ENCODE data around the gene RAB40C.

RAB40C gene

GRCh38 chr16:558298-559020 is 31.4 kb upstream of the RAB40C start:
- TF ChIP-seq ZC3H10 (CRISPR knock-in tag; IDR thresholded peaks at IDR 0.05) (no peak), ZFP3 (CRISPR knock-in tag; IDR thresholded peaks at IDR 0.05) (0 out of 2 replicates have a peak, but pooled peaks have one; percentile 12), ESRRG (CRISPR knock-in tag; IDR thresholded peaks at IDR 0.05) (no peak), TOX (CRISPR knock-in tag; IDR thresholded peaks at IDR 0.05; ENCODE audit: borderline replicate concordance) (no peak), CREB5 (CRISPR knock-in tag; IDR thresholded peaks at IDR 0.05; ENCODE audit: low read depth) (no peak)
- ATAC-seq: no peak

GRCh38 chr16:559021-559380 is 30.9 kb upstream of the RAB40C start:
- TF ChIP-seq CREB5 (CRISPR knock-in tag; IDR thresholded peaks at IDR 0.05; ENCODE audit: low read depth) (no peak), TCF4 (CRISPR knock-in tag; IDR thresholded peaks at IDR 0.05; ENCODE audit: borderline replicate concordance) (no peak), RARB (CRISPR knock-in tag; IDR thresholded peaks at IDR 0.05) (no peak), CSDC2 (CRISPR knock-in tag; IDR thresholded peaks at IDR 0.05) (no peak), CSRNP3 (CRISPR knock-in tag; IDR thresholded peaks at IDR 0.05) (no peak), SNAI2 (CRISPR knock-in tag; IDR thresholded peaks at IDR 0.05) (no peak), ZFP3 (CRISPR knock-in tag; IDR thresholded peaks at IDR 0.05) (no peak), ZC3H10 (CRISPR knock-in tag; IDR thresholded peaks at IDR 0.05) (no peak), ZNF565 (CRISPR knock-in tag; conservative IDR thresholded peaks at IDR 0.05; ENCODE audit: low read depth) (no peak), ESRRG (CRISPR knock-in tag; IDR thresholded peaks at IDR 0.05) (no peak), OSR1 (CRISPR knock-in tag; IDR thresholded peaks at IDR 0.05) (no peak), ARNTL (CRISPR knock-in tag; IDR thresholded peaks at IDR 0.05; ENCODE audit: borderline replicate concordance, low read depth) (no peak), BACH2 (CRISPR knock-in tag; IDR thresholded peaks at IDR 0.05; ENCODE audit: borderline replicate concordance) (no peak), PPARA (CRISPR knock-in tag; IDR thresholded peaks at IDR 0.05; ENCODE audit: borderline replicate concordance) (no peak), ZNF70 (CRISPR knock-in tag; IDR thresholded peaks at IDR 0.05) (no peak)
- TF ChIP-seq, protein P1, sequence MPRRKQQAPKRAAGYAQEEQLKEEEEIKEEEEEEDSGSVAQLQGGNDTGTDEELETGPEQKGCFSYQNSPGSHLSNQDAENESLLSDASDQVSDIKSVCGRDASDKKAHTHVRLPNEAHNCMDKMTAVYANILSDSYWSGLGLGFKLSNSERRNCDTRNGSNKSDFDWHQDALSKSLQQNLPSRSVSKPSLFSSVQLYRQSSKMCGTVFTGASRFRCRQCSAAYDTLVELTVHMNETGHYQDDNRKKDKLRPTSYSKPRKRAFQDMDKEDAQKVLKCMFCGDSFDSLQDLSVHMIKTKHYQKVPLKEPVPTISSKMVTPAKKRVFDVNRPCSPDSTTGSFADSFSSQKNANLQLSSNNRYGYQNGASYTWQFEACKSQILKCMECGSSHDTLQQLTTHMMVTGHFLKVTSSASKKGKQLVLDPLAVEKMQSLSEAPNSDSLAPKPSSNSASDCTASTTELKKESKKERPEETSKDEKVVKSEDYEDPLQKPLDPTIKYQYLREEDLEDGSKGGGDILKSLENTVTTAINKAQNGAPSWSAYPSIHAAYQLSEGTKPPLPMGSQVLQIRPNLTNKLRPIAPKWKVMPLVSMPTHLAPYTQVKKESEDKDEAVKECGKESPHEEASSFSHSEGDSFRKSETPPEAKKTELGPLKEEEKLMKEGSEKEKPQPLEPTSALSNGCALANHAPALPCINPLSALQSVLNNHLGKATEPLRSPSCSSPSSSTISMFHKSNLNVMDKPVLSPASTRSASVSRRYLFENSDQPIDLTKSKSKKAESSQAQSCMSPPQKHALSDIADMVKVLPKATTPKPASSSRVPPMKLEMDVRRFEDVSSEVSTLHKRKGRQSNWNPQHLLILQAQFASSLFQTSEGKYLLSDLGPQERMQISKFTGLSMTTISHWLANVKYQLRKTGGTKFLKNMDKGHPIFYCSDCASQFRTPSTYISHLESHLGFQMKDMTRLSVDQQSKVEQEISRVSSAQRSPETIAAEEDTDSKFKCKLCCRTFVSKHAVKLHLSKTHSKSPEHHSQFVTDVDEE (CRISPR knock-in tag; IDR thresholded peaks at IDR 0.05): no peak
- TF ChIP-seq, protein P2, sequence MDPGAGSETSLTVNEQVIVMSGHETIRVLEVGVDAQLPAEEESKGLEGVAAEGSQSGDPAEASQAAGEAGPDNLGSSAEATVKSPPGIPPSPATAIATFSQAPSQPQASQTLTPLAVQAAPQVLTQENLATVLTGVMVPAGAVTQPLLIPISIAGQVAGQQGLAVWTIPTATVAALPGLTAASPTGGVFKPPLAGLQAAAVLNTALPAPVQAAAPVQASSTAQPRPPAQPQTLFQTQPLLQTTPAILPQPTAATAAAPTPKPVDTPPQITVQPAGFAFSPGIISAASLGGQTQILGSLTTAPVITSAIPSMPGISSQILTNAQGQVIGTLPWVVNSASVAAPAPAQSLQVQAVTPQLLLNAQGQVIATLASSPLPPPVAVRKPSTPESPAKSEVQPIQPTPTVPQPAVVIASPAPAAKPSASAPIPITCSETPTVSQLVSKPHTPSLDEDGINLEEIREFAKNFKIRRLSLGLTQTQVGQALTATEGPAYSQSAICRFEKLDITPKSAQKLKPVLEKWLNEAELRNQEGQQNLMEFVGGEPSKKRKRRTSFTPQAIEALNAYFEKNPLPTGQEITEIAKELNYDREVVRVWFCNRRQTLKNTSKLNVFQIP (CRISPR knock-in tag; IDR thresholded peaks at IDR 0.05; ENCODE audit: borderline replicate concordance, low read depth): no peak
- TF ChIP-seq, protein P3, sequence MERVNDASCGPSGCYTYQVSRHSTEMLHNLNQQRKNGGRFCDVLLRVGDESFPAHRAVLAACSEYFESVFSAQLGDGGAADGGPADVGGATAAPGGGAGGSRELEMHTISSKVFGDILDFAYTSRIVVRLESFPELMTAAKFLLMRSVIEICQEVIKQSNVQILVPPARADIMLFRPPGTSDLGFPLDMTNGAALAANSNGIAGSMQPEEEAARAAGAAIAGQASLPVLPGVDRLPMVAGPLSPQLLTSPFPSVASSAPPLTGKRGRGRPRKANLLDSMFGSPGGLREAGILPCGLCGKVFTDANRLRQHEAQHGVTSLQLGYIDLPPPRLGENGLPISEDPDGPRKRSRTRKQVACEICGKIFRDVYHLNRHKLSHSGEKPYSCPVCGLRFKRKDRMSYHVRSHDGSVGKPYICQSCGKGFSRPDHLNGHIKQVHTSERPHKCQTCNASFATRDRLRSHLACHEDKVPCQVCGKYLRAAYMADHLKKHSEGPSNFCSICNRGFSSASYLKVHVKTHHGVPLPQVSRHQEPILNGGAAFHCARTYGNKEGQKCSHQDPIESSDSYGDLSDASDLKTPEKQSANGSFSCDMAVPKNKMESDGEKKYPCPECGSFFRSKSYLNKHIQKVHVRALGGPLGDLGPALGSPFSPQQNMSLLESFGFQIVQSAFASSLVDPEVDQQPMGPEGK (CRISPR knock-in tag; IDR thresholded peaks at IDR 0.05; ENCODE audit: borderline replicate concordance): no peak
- ATAC-seq: no peak
